HepG2 (cell line): ENCODE data around the gene GPR82. TPM values are rescaled to one million over a fixed set of nuclear protein-coding genes. Genes with fewer than 3 reads are reported as not detected.

Experiments used
- ATAC-seq: fragments of 200-7000 bp; cut with Tn5 transposase; 3 replicates; pipeline ENCODE4 v1.9.1; 2020; ENCODE audit warnings: mild to moderate bottlenecking, moderate library complexity
- BruUV-seq: library from RNA; stranded (reverse); fragments of 400-500 nt; replicated peaks from 2 replicates; lab custom pipeline; 2021; lab: Mats Ljungman, UMichigan
- CTCF ChIA-PET: fragments of 300-600 bp; formaldehyde crosslinking; extraction: SDS; loops from one replicate; lab custom pipeline; 2021; ENCODE audit warnings: low total read pairs, inconsistent platforms, low intra/inter-chr PET ratio; lab: Yijun Ruan, JAX
- POLR2A ChIA-PET: fragments of 350-600 bp; sonication (Branson Sonifier 250); formaldehyde crosslinking; loops from one replicate; lab custom pipeline; 2020; ENCODE audit warnings: antibody characterized with exemption, inconsistent platforms; lab: Yijun Ruan, JAX
- DNase-seq: peaks from one replicate; pipeline ENCODE4 v3.0.0-alpha.2; 2015; ENCODE audit warnings: low spot score
- FAIRE-seq: peaks from 3 replicates; lab custom pipeline; 2011; peaks lifted over from hg19 to GRCh38; lab: Jason Lieb, UNC
- H2AFZ ChIP-seq: one replicate; pipeline ENCODE4 v1.6.1; 2011; ENCODE audit warnings: low read length, inconsistent platforms
- H3K27ac ChIP-seq: fragments of 300-600 bp; 3 replicates; pipeline ENCODE4 v1.8.0; 2011; ENCODE audit warnings: mixed run types, mild to moderate bottlenecking, mixed read lengths, low read length, inconsistent platforms; ENCODE audit not compliant: insufficient read depth; ENCODE audit errors: extremely low read length
- H3K27me3 ChIP-seq, 2 experiments: fragments of 200-600 bp in 1 of 2; 2 replicates in 1 of 2; 3 replicates in 1 of 2; pipeline versions ENCODE4 v1.6.0 to v1.8.0; 2011; ENCODE audit warnings: low read length in 2 of 2, mild to moderate bottlenecking in 2 of 2, moderate library complexity in 2 of 2, inconsistent platforms in 1 of 2; ENCODE audit not compliant: insufficient read depth in 2 of 2, control insufficient read depth in 1 of 2
- H3K36me3 ChIP-seq, 2 experiments: fragments of 200-600 bp in 1 of 2; replicated peaks in 1 of 2; 2 replicates in 1 of 2; 3 replicates in 1 of 2; pipeline versions ENCODE4 v1.5.1 to v1.8.0; 2011; ENCODE audit warnings: low read length in 2 of 2, inconsistent platforms in 1 of 2; ENCODE audit not compliant: insufficient read depth in 2 of 2, control insufficient read depth in 1 of 2
- H3K4me1 ChIP-seq: 2 replicates; pipeline ENCODE4 v1.5.1; 2012; ENCODE audit warnings: low read length, inconsistent platforms; ENCODE audit not compliant: insufficient read depth
- H3K4me2 ChIP-seq: 2 replicates; pipeline ENCODE4 v1.6.0; 2011; ENCODE audit warnings: low read depth, low read length, inconsistent platforms
- H3K4me3 ChIP-seq, 3 experiments: fragments of 200-600 bp in 1 of 3; sonication (generic), shearing (Covaris generic) in 1 of 3; replicated peaks in 1 of 3; 2 replicates each; pipeline ENCODE4 v1.5.1; 2011 to 2016; ENCODE audit warnings: low read length in 3 of 3, inconsistent platforms in 2 of 3, low read depth in 2 of 3, mild to moderate bottlenecking in 2 of 3, control low read depth in 1 of 3, mixed read lengths in 1 of 3; ENCODE audit not compliant: insufficient read depth in 1 of 3
- H3K79me2 ChIP-seq: one replicate; pipeline ENCODE4 v1.6.1; 2011; ENCODE audit warnings: low read length, inconsistent platforms; ENCODE audit not compliant: insufficient read depth
- H3K9ac ChIP-seq: 2 replicates; pipeline ENCODE4 v1.6.0; 2011; ENCODE audit warnings: mild to moderate bottlenecking, low read depth, low read length, inconsistent platforms; ENCODE audit not compliant: insufficient read depth
- H3K9me3 ChIP-seq: 2 replicates; pipeline ENCODE4 v1.5.1; 2012; ENCODE audit warnings: mild to moderate bottlenecking, low read length
- H4K20me1 ChIP-seq: 2 replicates; pipeline ENCODE4 v1.6.0; 2011; ENCODE audit warnings: inconsistent platforms, mild to moderate bottlenecking, low read length, moderate library complexity; ENCODE audit not compliant: insufficient read depth
- AGO2 ChIP-seq: fragments of 200-400 bp; formaldehyde crosslinking; optimal IDR thresholded peaks from 2 replicates; pipeline ENCODE3; 2017; ENCODE audit warnings: mild to moderate bottlenecking, low read depth, low read length, moderate library complexity
- FOXC1 ChIP-seq: sonication (generic); formaldehyde crosslinking; IDR thresholded peaks from 2 replicates; pipeline ENCODE4 v1.8.0; 2022; ENCODE audit warnings: mild to moderate bottlenecking, missing genetic modification reagents, borderline replicate concordance
- LCORL ChIP-seq, 2 experiments: fragments of 450-650 bp in 1 of 2; sonication (generic) in 1 of 2; formaldehyde crosslinking in 1 of 2; IDR thresholded peaks; 2 replicates each; pipeline versions ENCODE4 v1.5.0 to v1.6.1; 2017 to 2020; ENCODE audit warnings: antibody characterized with exemption in 1 of 2, missing genetic modification reagents in 1 of 2
- RAD51 ChIP-seq: fragments of 450-650 bp; IDR thresholded peaks from 2 replicates; pipeline ENCODE4 v1.6.1; 2016; ENCODE audit warnings: borderline replicate concordance
- SRF ChIP-seq: IDR thresholded peaks from 2 replicates; pipeline ENCODE4 v1.6.1; 2011; ENCODE audit warnings: mild to moderate bottlenecking, low read depth, low read length, moderate library complexity
- ZBTB38 ChIP-seq: sonication (generic); formaldehyde crosslinking; IDR thresholded peaks from 2 replicates; pipeline ENCODE4 v1.5.1; 2020; ENCODE audit warnings: mild to moderate bottlenecking, missing genetic modification reagents
- ZFP91 ChIP-seq: sonication (generic); formaldehyde crosslinking; IDR thresholded peaks from 2 replicates; pipeline ENCODE4 v1.9.0; 2022; ENCODE audit warnings: missing genetic modification reagents, mild to moderate bottlenecking, borderline replicate concordance
- ZNF44 ChIP-seq: sonication (generic); formaldehyde crosslinking; IDR thresholded peaks from 2 replicates; pipeline ENCODE4 v1.5.1; 2020; ENCODE audit warnings: mild to moderate bottlenecking, missing genetic modification reagents
- ZNF460 ChIP-seq: sonication (generic); formaldehyde crosslinking; IDR thresholded peaks from 2 replicates; pipeline ENCODE4 v1.5.1; 2020; ENCODE audit warnings: missing genetic modification reagents, mild to moderate bottlenecking, borderline replicate concordance
- ZNF501 ChIP-seq: sonication (generic); formaldehyde crosslinking; IDR thresholded peaks from 2 replicates; pipeline ENCODE4 v1.5.1; 2020; ENCODE audit warnings: mild to moderate bottlenecking, moderate library complexity, missing genetic modification reagents
- ZNF629 ChIP-seq: sonication (generic); formaldehyde crosslinking; conservative IDR thresholded peaks from 2 replicates; pipeline ENCODE4 v1.5.0; 2020; ENCODE audit warnings: missing genetic modification reagents
- ZNF672 ChIP-seq: sonication (generic); formaldehyde crosslinking; IDR thresholded peaks from 2 replicates; pipeline ENCODE4 v1.8.1; 2022; ENCODE audit warnings: missing genetic modification reagents
- ZNF766 ChIP-seq: sonication (generic); formaldehyde crosslinking; IDR thresholded peaks from 2 replicates; pipeline ENCODE4 v1.5.0; 2020; ENCODE audit warnings: missing genetic modification reagents, borderline replicate concordance
- ZSCAN20 ChIP-seq: sonication (generic); formaldehyde crosslinking; IDR thresholded peaks from 2 replicates; pipeline ENCODE4 v1.4.0; 2020; ENCODE audit warnings: missing genetic modification reagents, mild to moderate bottlenecking, borderline replicate concordance
- ZSCAN29 ChIP-seq: sonication (generic); formaldehyde crosslinking; conservative IDR thresholded peaks from 2 replicates; pipeline ENCODE4 v1.4.0; 2020; ENCODE audit warnings: mild to moderate bottlenecking, missing genetic modification reagents
- WGBS: methylation state at CpG from one replicate; pipeline ENCODE4 v1.1.6; 2017; ENCODE audit warnings: low lambda C conversion rate; 5-methylcytosine and 5-hydroxymethylcytosine counted together
- in situ Hi-C: cut with HindIII; loops from 2 replicates; pipeline ENCODE4 v1.10.0; 2017; ENCODE audit warnings: low pct_unique_long_range_greater_than_20kb; ENCODE audit not compliant: extremely low pct_ligation_motif_present
- intact Hi-C: fragments of 100-400 bp; cut with micrococcal nuclease; formaldehyde crosslinking; loops from one replicate; pipeline ENCODE4 v1.10.0; 2022; ENCODE audit not compliant: unreplicated experiment
- polyA plus RNA-seq, 8 experiments: library from polyadenylated mRNA; depleted of rRNA in 3 of 8; stranded (reverse) in 7 of 8; unstranded in 1 of 8; fragments of >200 nt; fragmentation: Illumina TruSeq in 4 of 8; extraction: Trizol in 4 of 8; gene quantifications; 2 replicates each; pipeline versions ENCODE4 v1.2.1 to v1.2.3, GENCODE V29; 2011 to 2016; ENCODE audit warnings: low read depth in 4 of 8, missing spikeins in 1 of 8, mixed read lengths in 1 of 8; ENCODE audit not compliant: insufficient read depth in 1 of 8
- total RNA-seq, 5 experiments: library from RNA; depleted of rRNA; stranded (reverse); fragments of >200 nt; fragmentation: Illumina TruSeq; extraction: Trizol; gene quantifications; 2 replicates each; pipeline ENCODE4 v1.2.3, GENCODE V29; 2016; ENCODE audit warnings: low read depth in 1 of 5

GPR82 gene
- total and polyA plus RNA-seq, 2 of the 13 experiments (the other 11 are each of a cell fraction or from before 2014, with no cell fraction given): not detected

- no peaks in the 10 kb centered on the region for H3K36me3 ChIP-seq
- no peaks in the 10 kb centered on the region for H3K79me2 ChIP-seq
- in situ Hi-C loops: no loop called here
- no peaks in the 10 kb centered on the region for H4K20me1 ChIP-seq
- no peaks in the 10 kb centered on the region for H3K4me1 ChIP-seq
- no peaks in the 10 kb centered on the region for H3K27me3 ChIP-seq
- ATAC-seq (no peak), FAIRE-seq (no peak), DNase-seq (no peak)
- H3K9me3 ChIP-seq: no peaks in the 10 kb centered on the region
- BruUV-seq: no TSS peak
- no peak for TF ChIP-seq ZBTB38 (CRISPR knock-in tag)
- intact Hi-C loops: no loop called here
- no peak overlapping the region for H3K27ac ChIP-seq
- no peak overlapping the region for H3K4me3 ChIP-seq
- H2AFZ ChIP-seq: no peak overlapping the region
- no peak overlapping the region for H3K9ac ChIP-seq
- 66% methylated on average over 3 of the region's 3 CpGs for WGBS
- ChIA-PET CTCF (no interaction called here), POLR2A (no interaction called here)
- H3K4me2 ChIP-seq: no peak overlapping the region
Observed at GRCh38 chrX:41761169-41761568, 37.2 kb downstream of the GPR82 start.

GRCh38 chrX:41761702-41762101, 37.7 kb downstream of the GPR82 start:
- FAIRE-seq (no peak), DNase-seq (no peak), ATAC-seq (no peak)
- H3K4me2 ChIP-seq: no peak overlapping the region
- ChIA-PET CTCF (no interaction called here), POLR2A (no interaction called here)
- H2AFZ ChIP-seq: no peak overlapping the region
- no peaks in the 10 kb centered on the region for H3K4me1 ChIP-seq
- no peak overlapping the region for H3K9ac ChIP-seq
- in situ Hi-C loops: no loop called here
- no peaks in the 10 kb centered on the region for H3K9me3 ChIP-seq
- intact Hi-C loops: no loop called here
- BruUV-seq: no TSS peak
- no peaks in the 10 kb centered on the region for H3K27me3 ChIP-seq
- H3K79me2 ChIP-seq: no peaks in the 10 kb centered on the region
- no peak for TF ChIP-seq ZSCAN29 (CRISPR knock-in tag)
- TF ChIP-seq ZNF44 (CRISPR knock-in tag): no peak
- TF ChIP-seq LCORL (IDR thresholded peaks at IDR 0.05): no peak
- no peak for TF ChIP-seq LCORL (CRISPR knock-in tag; IDR thresholded peaks at IDR 0.05)
- TF ChIP-seq RAD51: no peak
- no peak for TF ChIP-seq AGO2
- no peak for TF ChIP-seq ZNF672 (CRISPR knock-in tag)
- TF ChIP-seq ZNF629 (CRISPR knock-in tag): no peak
- no peak for TF ChIP-seq ZNF501 (CRISPR knock-in tag)
- no peak for TF ChIP-seq ZSCAN20
- TF ChIP-seq ZNF766 (CRISPR knock-in tag): no peak
- TF ChIP-seq FOXC1 (CRISPR knock-in tag): no peak
- TF ChIP-seq ZNF460 (CRISPR knock-in tag): no peak
- no peak for TF ChIP-seq ZFP91 (CRISPR knock-in tag)
- no peak for TF ChIP-seq SRF
- TF ChIP-seq, all 625 proteins: peak for 0
- H3K4me3 ChIP-seq: no peak overlapping the region
- no peaks in the 10 kb centered on the region for H4K20me1 ChIP-seq
- no peaks in the 10 kb centered on the region for H3K36me3 ChIP-seq
- no peak overlapping the region for H3K27ac ChIP-seq
